ENCODE data around the gene L3MBTL4.

DNA sequence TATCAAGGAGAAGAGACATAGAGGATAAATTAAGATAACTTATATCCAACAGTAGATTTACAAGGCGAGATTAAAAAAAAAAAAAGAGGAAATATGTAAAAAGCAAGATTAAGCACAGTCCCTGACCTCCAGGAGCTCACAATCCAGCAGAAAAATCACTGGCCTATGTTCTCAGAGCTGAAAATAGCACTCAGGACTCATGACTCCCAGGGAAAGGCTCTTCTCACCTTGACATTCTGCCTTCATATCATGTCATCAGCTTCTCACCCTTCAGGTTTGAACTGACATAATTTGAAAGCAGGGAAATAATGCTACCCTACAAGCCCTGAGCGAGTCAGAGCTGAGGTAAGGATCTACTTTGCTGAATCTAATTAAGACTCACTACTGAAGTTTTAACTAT, 82.8 kb downstream of the L3MBTL4 start:
- no peak for TF ChIP-seq POLR2A (IDR thresholded peaks at IDR 0.05; ENCODE audit: low read depth, low read length)
- no peak for TF ChIP-seq POLR2AphosphoS5 (IDR thresholded peaks at IDR 0.05; ENCODE audit: low read depth, low read length)
- TF ChIP-seq SPI1 (IDR thresholded peaks at IDR 0.05; ENCODE audit: low read depth, low read length): no peak

Measured in GM12891 (cell line).